Amniotic stem cell (primary cell): Measurements from ENCODE around the gene RBM33.
A peak's percentile ranks its signal among the peaks of the same experiment; 100 is the strongest.
"Not testable (repeated sequence)": the region's sequence is repeated elsewhere in the genome, so short reads cannot be mapped to it uniquely, and the experiment has no call there.

ENCODE experiments used
- DNase-seq: peaks from one replicate; lab custom pipeline; 2025; lab: John Stamatoyannopoulos, UW

RBM33 gene

GRCh38 chr7:155809947-155810769 is 165.7 kb downstream of the RBM33 start:
- DNase-seq = no peak

GRCh38 chr7:155810770-155811559 is 166.5 kb downstream of the RBM33 start:
- no peak for DNase-seq

GRCh38 chr7:155811560-155811894 is 167.1 kb downstream of the RBM33 start:
- DNase-seq = no peak

GRCh38 chr7:155811895-155812761 is 167.7 kb downstream of the RBM33 start, which contains the start of gene SHH:
TSS of gene SHH (minus strand) at chr7:155812463. CDS start at chr7:155812122, 341 bp downstream.
- no peak for DNase-seq

GRCh38 chr7:155813125-155813524 is 168.7 kb downstream of the RBM33 start:
- no peak for DNase-seq

- no peak for DNase-seq
These were observed 169.3 kb downstream of the RBM33 start for GRCh38 chr7:155813546-155814315.

GRCh38 chr7:155814316-155815276 is 170.1 kb downstream of the RBM33 start:
- DNase-seq = no peak

- DNase-seq = peak; percentile 25
These were observed 171.1 kb downstream of the RBM33 start for GRCh38 chr7:155815332-155816191.

GRCh38 chr7:155816192-155816508 is 171.7 kb downstream of the RBM33 start:
- DNase-seq = no peak

GRCh38 chr7:155816996-155817395 is 172.5 kb downstream of the RBM33 start:
- DNase-seq = no peak

GRCh38 chr7:155817515-155817914 is 173.1 kb downstream of the RBM33 start:
- DNase-seq = not testable (repeated sequence)

GRCh38 chr7:155818154-155818819 is 173.8 kb downstream of the RBM33 start:
- DNase-seq = no peak

GRCh38 chr7:155818820-155819168 is 174.3 kb downstream of the RBM33 start:
- DNase-seq = no peak

- DNase-seq = no peak
These were observed 174.7 kb downstream of the RBM33 start for GRCh38 chr7:155819186-155819585.

- no peak for DNase-seq
These were observed 175.8 kb downstream of the RBM33 start for GRCh38 chr7:155820246-155820645.

- DNase-seq = no peak
These were observed 176.3 kb downstream of the RBM33 start for GRCh38 chr7:155820788-155821187.

- DNase-seq = no peak
These were observed 177.4 kb downstream of the RBM33 start for GRCh38 chr7:155821851-155822250.

GRCh38 chr7:155824227-155824886 is 179.9 kb downstream of the RBM33 start:
- DNase-seq = no peak
